Measurements from ENCODE around the gene SPPL2B. TPM values are rescaled to one million over a fixed set of nuclear protein-coding genes. Genes with fewer than 3 reads are reported as not detected.

SPPL2B gene
- polyA plus RNA-seq, 3 donors, result 52.5 to 129 (median 80.4) TPM

GRCh38 chr19:2290441-2291184, 37.9 kb upstream of the SPPL2B start:
- no peak for DNase-seq (ENCODE audit: extremely low read depth in 1 of 11, low read depth in 9 of 11, low spot score in 4 of 11)

DNA sequence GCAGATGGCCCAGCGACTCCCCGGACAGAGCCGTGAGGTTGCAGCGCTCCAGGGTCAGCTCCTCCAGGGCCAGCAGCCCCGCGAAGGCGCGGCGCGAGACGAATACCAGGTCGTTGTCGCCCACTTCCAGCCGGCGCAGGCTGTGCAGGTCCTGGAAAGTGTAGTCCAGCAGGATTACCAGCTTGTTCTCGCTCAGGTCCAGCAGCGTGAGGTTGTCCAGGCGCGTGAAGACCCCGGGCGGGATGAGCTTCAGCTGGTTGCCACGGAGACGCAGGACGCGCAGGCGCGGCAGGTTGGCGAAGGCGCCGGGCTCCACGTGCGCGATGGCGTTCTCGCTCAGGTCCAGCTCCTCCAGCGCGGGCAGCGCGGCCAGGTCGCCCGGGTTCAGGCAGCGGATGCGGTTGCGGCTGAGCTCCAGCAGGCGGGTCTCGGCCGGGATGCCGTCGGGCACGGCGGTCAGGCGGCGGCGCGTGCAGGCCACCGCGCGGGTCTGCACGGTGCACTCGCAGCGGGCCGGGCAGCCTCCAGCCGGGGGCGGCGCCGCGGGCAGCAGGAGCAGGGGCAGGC, 37.2 kb upstream of the SPPL2B start:
- no peak for DNase-seq (ENCODE audit: extremely low read depth in 1 of 11, low read depth in 9 of 11, low spot score in 4 of 11)

DNA sequence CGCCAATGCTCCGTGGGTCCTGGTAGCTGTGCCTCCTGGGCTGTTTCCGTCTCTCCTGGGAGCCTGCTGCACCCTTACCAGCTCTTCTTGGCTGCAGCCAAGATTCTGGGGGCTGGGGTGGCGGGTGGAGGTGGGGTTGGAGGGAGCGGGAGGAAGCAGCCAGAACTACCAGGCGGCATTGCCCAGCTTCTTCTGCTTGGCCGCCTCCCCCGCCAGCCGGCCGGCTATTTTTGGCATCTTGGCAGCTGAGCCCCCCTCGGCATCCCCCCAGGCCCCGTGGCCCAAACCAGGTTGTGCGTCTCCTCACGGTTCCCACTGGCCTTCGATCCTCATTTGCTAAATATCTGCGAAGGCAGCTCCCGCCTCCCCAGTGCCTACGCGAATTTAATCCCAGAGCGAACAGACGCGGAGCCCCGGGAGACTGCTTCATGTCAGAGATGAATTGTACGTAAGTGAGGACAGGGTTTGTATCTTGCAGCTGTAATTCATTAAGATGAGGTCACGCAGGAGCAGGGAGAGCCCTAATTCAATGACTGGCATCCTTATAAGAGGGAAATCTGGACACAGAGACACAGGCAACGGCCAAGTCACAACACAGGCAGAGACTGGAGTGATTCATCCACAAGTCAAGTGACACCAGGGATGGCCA, 33.7 kb upstream of the SPPL2B start:
- no peak for DNase-seq (ENCODE audit: extremely low read depth in 1 of 11, low read depth in 9 of 11, low spot score in 4 of 11)

DNA sequence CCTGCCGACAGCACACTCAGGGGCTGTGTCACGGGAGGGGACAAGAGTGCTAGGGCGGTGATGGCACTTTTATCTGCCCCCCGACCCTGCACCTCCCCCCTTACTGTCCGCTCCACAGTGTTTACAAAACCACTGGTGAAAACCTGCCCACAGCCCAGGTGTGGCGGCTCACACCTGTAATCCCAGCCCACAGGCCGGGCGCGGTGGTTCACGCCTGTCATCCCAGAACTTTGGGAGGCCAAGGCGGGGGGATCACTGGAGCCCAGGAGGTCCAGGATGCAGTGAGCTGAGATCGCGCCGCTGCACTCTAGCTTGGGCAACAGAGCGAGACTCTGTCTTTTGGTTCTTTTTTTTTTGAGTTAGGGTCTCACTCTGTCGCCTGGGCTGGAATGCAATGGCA, 32.3 kb upstream of the SPPL2B start:
- DNase-seq (ENCODE audit: extremely low read depth in 1 of 11, low read depth in 9 of 11, low spot score in 4 of 11), result no peak

- DNase-seq (ENCODE audit: extremely low read depth in 1 of 11, low read depth in 9 of 11, low spot score in 4 of 11), result no peak
Measured at GRCh38 chr19:2300533-2300932, 28.0 kb upstream of the SPPL2B start.

- DNase-seq (ENCODE audit: extremely low read depth in 1 of 11, low read depth in 9 of 11, low spot score in 4 of 11), result peak in 2 of 11 donors; percentile 50 to 65
Measured at GRCh38 chr19:2302319-2303210, 25.9 kb upstream of the SPPL2B start.

GRCh38 chr19:2303211-2303798, 25.2 kb upstream of the SPPL2B start:
- no peak for DNase-seq (ENCODE audit: extremely low read depth in 1 of 11, low read depth in 9 of 11, low spot score in 4 of 11)

DNA sequence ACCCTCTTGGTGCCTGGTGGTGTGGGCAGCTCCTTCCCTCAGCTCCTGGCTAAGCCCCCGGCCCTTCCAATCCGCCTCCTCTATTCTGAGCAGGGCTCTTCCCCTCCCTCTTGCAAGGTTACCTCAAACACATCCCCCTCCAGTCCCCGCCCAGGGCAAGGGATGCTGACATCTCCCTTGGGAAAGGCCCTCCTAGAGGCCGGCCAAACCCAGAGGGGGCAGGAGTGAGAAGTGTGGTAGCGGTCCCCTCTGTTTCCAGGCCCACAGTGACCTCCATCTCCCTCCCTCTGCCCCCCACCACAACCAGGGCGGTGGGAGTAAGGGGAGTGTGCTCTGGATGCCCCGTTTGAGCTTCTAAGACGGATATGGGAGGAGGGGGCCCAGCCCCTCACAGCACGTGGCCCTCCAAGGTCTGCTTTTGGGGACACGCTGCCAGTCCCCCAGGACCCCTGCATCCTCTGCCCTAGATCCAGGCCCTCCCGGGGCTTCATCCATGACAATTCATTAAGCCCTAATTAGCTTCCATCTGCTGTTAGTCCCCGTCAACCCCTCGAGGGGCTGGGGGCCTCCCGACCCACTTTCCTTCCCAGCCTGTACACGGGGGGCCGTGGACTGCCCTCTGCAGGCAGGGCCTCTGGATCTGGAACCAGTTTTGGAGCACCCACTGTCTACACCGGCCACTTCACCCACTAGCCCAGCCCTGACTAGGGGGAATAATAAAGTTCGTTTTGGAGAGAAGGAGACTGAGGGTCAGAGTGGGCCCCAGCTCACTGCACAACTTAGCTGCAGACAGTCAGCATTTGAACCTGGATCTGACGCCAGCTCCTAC, 22.8 kb upstream of the SPPL2B start:
- no peak for DNase-seq (ENCODE audit: extremely low read depth in 1 of 11, low read depth in 9 of 11, low spot score in 4 of 11)

- DNase-seq (ENCODE audit: extremely low read depth in 1 of 11, low read depth in 9 of 11, low spot score in 4 of 11), result no peak
Measured at GRCh38 chr19:2306281-2306806, 22.1 kb upstream of the SPPL2B start.

DNA sequence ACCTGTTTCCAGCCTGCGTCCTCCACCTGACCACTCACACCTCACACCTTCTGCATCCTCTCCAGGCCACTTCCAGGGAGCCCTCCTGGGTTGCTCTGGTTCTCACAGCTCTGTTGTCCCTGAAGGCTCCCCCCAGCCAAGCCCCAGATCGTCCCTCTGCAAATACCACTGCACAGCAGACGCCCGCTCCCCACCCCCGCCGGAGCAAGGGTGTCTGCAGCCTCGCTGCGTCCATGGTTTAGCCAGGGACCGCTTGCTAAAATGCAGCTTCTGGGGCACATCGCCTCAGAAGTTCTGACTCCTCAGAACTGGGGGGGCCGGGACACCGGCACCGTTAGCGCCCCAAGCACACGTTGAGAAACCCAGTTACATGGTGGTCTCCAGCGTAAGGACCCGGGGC, 21.5 kb upstream of the SPPL2B start:
- DNase-seq (ENCODE audit: extremely low read depth in 1 of 11, low read depth in 9 of 11, low spot score in 4 of 11), result no peak

GRCh38 chr19:2307518-2308012, 20.9 kb upstream of the SPPL2B start:
- DNase-seq (ENCODE audit: extremely low read depth in 1 of 11, low read depth in 9 of 11, low spot score in 4 of 11), result no peak

- DNase-seq (ENCODE audit: extremely low read depth in 1 of 11, low read depth in 9 of 11, low spot score in 4 of 11), result no peak
Measured at GRCh38 chr19:2308114-2308556, 20.3 kb upstream of the SPPL2B start, which contains the start of gene LINGO3. Gene LINGO3 (minus strand): TSS chr19:2308154. CDS start chr19:2291776, 16,378 bp downstream.

DNA sequence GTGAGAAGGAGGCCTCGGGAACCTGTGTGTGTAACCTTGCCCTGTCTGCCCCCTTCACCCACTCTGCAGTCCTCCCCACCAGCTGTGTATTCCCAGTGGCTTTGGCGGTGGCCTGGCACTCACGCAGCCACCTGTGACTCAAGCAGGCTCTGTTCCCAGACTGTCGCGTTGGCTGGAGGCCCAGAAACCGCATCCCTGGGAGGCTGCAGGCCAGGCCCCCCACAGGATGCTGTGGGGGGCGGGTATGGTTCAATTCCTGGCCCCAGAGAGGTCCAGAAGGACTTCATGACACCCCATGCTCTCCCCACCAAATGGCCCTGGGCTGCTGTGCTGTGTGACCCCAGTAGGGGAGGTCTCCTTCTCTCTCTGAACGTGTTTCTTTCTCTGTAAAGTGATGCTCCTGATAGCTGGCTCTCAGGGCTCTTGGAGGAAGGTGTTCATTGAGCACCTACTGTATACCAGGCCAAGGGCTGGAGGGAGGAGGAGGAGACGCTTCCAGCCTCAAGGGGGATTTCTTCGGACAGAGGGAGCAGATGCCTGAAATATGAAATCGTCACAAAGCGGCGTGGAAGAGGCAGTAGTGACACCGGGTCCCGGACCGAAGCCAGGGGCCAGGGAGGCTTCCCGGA, 18.6 kb upstream of the SPPL2B start:
- DNase-seq (ENCODE audit: extremely low read depth in 1 of 11, low read depth in 9 of 11, low spot score in 4 of 11), result no peak

DNA sequence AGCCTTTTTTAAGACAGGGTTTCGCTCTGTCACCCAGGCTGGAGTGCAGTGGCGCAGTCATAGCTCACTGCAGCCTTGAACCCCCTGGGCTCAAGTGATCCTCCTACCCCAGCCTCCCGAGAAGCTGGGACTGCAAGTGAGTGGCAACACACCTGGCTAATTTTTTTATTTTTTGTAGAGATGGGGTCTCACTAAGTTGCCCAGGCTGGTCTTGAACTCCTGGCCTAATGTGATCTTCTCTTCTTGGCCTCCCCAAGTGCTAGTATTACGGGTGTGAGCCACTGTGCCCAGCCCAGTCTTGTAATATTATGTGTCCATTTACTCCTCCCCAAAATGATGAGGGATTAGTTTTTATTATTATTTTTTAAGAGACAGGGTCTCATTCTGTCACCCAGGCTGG, 17.4 kb upstream of the SPPL2B start:
- DNase-seq (ENCODE audit: extremely low read depth in 1 of 11, low read depth in 9 of 11, low spot score in 4 of 11), result no peak

DNA sequence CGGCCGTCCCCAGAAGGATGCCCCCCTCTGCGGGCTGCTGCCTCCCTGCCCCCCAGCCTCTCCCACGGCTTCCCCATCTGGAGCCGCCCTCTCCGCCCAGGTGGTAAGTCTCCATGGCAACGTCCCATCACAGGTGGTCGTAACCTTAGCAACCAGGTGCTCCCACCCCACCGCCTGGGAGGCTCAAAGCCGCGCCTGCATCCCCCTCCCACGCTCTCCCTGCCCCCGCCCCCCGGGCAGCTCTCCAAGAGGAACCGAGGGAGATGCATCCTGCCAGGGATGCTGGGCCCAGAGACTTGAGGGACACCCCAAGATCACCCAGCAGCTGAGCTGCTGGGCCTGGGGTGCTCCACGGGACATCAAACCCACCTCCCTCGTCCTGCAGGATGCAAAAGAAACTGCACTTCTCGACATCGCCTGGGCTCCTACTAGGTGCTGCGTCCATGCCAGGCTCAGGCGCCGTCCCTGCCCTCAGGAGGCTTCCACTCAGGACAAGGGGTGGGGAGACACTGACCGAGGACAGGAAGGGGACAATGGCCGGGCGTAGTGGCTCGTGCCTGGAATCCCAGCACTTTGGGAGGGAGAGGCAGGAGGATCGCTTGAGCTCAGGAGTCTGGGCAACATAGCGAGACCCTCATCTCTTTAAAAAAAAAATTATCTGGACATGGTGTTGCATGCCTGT, 15.5 kb upstream of the SPPL2B start:
- no peak for DNase-seq (ENCODE audit: extremely low read depth in 1 of 11, low read depth in 9 of 11, low spot score in 4 of 11)

DNA sequence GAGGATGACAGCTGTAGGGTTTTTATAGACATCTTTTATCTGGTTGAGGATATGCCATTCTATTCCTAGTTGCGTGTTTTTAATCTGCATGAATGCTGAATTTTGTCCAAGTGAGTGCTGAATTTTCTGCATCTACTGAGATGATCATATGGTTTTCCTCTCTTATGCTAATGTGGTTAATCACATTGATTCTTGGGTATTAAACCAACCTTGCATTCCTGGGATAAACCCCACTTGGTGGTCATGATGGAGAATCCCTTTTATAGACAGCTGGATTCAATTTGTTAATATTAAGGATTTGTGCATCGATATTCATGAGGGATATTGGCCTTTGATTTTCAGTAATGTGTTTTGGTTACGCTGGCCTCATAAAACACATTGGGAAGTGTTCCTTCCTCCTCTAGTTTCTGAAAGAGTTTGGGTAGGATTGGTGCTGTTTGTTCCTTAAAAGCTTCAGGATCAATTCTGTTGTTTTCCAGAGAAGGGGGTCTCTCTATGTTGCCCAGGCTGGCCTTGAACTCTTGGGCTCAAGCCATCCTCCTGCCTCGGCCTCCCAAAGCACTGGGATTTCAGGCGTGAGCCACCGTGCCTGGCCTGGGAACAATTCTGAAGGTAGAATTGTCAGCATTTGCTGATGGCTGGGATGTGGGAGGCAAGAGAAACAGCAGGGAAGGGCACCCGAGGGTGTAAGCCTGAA, 13.2 kb upstream of the SPPL2B start:
- no peak for DNase-seq (ENCODE audit: extremely low read depth in 1 of 11, low read depth in 9 of 11, low spot score in 4 of 11)

Data from renal cortex interstitium (tissue), 11 donors.